CD4-positive, alpha-beta T cell treated with Interleukin-15 for 4 hours (primary cell): Measurements from ENCODE around the gene PARD3.

Experiments used
- DNase-seq: peaks from one replicate; pipeline ENCODE4 v3.0.0-alpha.2; 2020; ENCODE audit warnings: low spot score

Gene PARD3

GRCh38 chr10:34689053-34689452 is 126.0 kb downstream of the PARD3 start:
- no peak for DNase-seq

GRCh38 chr10:34687434-34688210 is 127.5 kb downstream of the PARD3 start:
- DNase-seq: no peak

- DNase-seq: no peak
These were observed 132.5 kb downstream of the PARD3 start for GRCh38 chr10:34682580-34682979.

DNA sequence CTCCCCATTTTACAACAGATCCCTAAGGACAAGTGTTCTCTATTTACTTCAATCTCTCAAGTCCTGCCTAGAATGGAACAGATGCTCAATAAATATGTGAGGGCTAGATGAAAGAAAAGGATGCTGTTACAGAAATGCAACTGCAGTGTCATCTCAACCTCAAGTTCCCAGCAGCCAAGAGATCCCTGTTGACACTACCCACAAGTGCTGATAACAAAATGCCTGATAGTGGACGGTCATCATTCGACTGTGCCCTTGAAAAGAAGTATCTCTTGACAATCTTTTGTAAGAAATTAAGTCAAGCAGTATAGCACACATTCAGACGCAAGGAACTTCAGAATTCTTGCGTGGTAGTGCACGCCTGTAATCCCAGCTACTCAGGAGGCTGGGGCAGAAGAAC is 133.2 kb downstream of the PARD3 start:
- no peak for DNase-seq

GRCh38 chr10:34679177-34679576 is 135.9 kb downstream of the PARD3 start:
- DNase-seq: no peak

GRCh38 chr10:34677591-34677990 is 137.5 kb downstream of the PARD3 start:
- no peak for DNase-seq

DNA sequence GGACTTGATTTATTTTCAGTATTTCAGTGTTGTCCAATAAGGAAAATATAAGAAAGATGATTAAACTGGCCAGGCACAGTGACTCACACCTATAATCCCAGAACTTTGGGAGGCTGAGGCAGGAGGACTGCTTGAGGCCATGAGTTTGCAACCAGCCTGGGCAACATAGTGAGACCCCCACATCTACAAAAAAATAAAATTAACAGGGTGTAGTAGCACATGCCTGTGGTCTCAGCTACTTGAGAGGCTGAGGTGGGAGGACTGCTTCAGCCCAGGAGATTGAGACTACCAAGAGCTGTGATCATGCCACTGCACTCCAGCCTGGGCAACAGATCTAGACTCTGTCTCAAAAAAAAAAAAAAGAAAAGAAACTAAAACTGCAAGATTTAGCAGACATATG is 138.0 kb downstream of the PARD3 start:
- DNase-seq: no peak

GRCh38 chr10:34674176-34674575 is 140.9 kb downstream of the PARD3 start:
- no peak for DNase-seq

DNA sequence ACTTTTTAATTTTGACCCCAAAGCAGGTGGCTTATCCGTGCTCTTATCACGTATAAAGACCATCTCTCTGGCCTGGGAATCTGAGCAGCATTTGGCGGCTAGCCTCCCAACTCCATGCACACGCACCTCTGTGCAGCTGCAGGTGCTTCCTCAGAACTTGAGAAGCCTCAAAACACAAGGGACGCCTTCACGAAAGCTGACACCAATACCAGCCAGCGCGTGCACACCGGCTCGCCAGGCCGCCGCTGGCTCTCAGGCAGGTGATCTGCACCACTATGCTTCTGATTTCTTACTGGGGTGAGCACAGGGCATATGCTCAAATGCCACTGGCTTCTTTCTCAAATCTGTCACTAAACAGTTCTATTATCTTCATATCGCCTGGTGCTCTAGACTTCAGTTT is 145.0 kb downstream of the PARD3 start:
- DNase-seq: no peak

- DNase-seq: no peak
These were observed 146.0 kb downstream of the PARD3 start for GRCh38 chr10:34669079-34669478.

DNA sequence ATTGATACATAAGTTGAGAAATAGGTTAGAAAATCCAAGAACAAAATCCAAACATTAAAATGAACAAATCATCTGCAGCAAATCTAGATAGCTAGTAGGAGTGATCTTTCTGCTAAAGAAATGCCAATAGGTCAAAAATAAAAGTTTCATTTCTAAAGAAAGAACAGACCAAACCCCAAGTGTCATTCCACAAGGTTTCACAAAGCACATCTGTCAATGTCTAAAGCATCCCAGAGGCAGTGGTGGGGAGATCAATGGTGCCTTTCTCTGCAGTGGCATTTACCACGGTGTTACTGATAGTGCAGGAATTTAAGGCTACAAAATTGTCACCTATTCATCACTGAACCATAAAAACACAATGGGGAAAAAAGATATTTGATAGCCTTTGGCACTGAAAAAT is 147.9 kb downstream of the PARD3 start:
- no peak for DNase-seq

DNA sequence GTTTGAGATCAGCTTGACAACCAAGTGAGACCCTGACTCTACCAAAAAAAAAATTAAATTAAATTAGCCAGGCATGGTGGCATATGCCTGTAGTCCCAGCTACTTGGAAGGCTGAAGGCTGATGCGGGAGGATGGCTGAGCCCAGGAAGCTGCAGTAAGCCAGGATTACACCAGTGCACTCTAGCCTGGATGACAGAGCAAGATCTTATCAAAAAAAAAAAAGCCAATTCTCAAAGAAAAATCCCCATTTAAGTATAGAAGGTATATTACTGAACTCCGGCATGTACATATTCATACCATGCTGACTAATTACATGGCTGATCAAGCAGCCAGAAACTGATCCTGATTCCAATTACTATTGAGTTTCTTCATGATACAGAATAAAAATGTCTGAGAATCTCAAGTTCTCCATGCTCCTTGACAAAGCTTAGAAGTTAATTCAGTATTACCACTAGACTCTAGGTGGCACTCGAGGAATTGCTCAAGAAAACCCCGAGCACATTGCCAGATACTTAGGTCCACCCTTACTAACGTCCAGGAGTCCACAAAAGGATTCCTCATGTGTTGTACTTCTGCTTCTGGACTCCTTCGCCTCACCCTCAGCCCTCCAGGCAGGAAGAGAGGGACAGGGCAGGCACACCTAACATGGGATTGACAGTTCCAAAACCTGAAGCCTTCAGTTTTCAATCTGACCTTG is 148.9 kb downstream of the PARD3 start:
- DNase-seq: no peak

- no peak for DNase-seq
These were observed 150.4 kb downstream of the PARD3 start for GRCh38 chr10:34664706-34665105.

- no peak for DNase-seq
These were observed 153.5 kb downstream of the PARD3 start for GRCh38 chr10:34661580-34661979.

GRCh38 chr10:34658934-34659333 is 156.2 kb downstream of the PARD3 start:
- DNase-seq: no peak

DNA sequence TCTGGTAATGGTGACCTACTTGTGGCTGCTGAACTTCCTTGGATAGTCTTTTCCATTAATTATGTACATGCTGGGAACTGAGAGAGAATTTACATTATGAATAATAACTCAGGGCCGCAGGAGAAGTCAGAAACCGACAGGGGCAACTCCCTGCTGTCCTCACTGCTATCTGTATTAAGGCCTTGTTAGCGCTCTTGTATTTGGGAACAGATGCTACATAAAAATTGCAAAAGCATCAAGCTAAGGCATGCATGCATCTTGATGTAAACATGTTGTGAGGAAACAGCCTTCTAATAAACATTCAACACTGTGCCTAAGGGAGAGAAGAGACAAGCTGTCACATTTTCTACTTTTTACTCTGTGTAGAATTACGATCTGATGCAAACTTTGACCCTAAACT is 158.4 kb downstream of the PARD3 start:
- no peak for DNase-seq

DNA sequence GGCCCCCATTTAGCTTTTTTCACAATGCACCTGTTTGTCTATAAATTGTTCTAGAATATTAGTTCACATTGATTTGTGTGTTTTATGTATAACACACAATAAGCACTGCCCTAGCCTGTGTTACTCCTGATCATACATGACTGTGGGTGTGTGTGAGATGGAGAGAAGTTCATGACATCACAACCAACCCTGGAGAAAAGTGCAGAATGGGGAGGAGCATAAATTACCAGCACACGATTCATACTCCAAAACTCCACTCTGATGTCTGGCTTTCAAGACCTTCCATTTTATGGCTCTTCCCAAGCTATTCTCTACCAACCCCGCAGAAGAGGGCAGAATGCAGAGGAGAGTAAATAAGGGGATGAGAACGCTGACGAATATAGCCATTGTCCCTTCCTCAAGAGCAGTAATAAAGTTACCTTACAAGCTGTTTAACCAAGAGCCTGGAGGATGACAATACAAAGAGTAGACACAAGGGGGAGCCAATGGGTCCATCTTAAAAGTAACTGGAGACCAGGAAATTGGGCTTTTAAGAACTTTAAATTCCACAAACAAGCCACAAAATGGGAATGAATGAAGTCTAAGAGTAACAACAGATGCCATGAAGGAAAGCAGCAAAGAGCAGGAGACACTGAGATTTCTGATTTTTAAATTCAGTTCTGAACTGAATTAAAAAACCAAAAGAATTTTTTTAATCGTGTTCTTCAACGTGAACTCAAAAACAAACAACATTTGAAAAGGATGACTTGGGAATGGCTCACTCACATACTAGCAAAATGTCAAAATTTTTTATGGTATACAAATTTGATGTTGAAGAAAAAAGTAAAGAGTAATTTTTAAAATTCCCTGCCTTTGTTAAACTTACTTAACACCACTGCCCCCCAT is 159.6 kb downstream of the PARD3 start:
- peak; percentile 14 for DNase-seq

DNA sequence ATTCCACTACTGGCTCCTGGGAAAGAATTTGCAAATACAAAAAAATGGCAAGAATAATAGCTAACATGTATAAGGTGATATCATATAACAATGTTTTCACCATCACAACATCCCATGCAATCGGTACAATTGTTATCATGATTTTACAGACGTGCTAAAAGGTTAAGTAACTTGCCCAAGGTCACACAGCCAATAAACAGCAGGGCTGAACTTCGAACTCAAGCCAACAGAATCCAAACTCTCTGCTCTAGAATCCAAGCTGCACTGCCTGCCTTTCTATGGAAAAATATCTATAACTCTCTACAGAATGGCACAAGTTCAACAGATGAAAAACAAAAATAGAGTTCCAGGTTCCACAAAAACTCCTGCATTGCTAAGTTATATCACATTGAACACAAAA is 160.9 kb downstream of the PARD3 start:
- DNase-seq: no peak

- DNase-seq: no peak
These were observed 161.6 kb downstream of the PARD3 start for GRCh38 chr10:34653530-34653929.

GRCh38 chr10:34651416-34652195 is 163.5 kb downstream of the PARD3 start:
- DNase-seq: no peak

GRCh38 chr10:34650156-34650555 is 164.9 kb downstream of the PARD3 start:
- DNase-seq: no peak

GRCh38 chr10:34649385-34649784 is 165.7 kb downstream of the PARD3 start:
- no peak for DNase-seq
